Suppressor macrophage (primary cell): ENCODE data around the gene KRIT1.

Source experiments
- DNase-seq, 4 experiments: peaks; one replicate each; pipeline ENCODE4 v3.0.0-alpha.2; 2020 to 2022
- total RNA-seq, 17 experiments: gene quantifications; one replicate each; lab custom pipeline; 2026; ENCODE audit warnings: mixed read lengths in 6 of 17, inconsistent platforms in 3 of 17; lab: John Stamatoyannopoulos, UW

Gene KRIT1
- 5.5 to 29.1 (median 16.9) reads per million in 17 experiments for total RNA-seq

DNA sequence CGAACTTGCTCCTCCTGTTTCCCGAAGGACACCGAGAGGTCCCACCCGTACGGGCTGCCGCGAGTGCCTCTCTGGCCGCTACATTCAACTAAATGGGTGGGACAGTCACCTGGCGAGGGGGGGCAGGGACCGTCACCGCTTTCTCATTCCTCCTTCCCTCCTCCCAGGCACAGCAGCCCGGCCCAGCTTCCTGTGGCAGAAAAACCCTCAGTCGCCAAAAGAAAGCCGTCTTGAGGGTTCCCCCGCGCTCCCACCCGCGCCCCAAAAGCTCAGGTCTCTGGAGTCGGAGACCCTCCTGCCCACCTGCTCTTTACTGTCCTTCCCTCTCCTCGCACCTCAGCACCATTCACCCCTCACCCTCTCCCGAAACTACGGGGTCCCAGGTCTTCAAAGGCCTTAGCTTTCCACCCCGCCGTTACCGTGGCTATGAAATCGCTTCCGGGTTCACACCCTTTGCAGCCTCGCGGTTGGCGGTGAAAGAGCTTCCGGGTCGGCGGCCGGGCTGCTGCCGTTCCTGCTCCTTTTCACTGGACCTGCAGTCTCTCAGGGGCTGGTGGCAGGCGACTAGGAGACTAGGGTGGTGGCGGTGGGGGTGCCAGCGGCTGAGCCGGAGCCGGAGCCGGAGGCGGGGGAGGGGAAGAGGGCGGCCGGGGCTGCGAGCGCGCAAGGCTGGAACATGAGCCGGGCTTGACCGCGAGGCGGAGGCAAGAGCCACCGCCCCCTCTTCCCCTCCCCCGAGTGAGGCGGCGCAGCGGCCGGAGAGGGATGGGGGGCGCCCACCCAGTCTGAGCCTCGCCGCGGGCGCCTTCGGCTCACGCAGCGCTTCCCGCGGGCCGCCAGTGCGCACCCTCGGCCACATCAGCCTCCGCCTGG lies at the start of gene KRIT1, which contains the start of gene ANKIB1:
TSS of gene KRIT1 (minus strand) at position 428 of the 873 bp plus-strand sequence. CDS start 3,779 bp downstream, outside the sequence.
TSS of gene ANKIB1 (plus strand) at position 488 of the 873 bp plus-strand sequence. CDS start 49,005 bp downstream, outside the sequence.
- DNase-seq: peak; percentile 87 to 93 (median 91)

DNA sequence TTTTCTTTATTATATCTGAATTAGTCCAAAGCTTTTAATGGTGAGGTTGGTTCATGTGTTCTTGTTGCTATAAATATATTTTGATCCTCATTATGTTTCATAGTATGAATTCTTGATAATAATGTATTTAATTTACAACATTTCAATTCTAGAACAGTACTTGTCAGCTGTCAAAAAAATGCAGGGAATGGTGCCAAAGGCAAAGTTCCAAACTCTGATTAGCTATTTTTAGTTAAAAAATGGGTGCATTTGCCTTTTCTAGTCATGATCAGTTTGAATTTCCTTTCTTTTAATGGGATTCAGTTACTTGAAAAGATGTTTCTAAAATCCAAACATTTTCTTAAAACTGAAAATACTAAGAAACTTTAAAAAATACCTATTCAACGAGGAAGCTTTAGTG lies 49.7 kb upstream of the KRIT1 start:
- DNase-seq: no peak

DNA sequence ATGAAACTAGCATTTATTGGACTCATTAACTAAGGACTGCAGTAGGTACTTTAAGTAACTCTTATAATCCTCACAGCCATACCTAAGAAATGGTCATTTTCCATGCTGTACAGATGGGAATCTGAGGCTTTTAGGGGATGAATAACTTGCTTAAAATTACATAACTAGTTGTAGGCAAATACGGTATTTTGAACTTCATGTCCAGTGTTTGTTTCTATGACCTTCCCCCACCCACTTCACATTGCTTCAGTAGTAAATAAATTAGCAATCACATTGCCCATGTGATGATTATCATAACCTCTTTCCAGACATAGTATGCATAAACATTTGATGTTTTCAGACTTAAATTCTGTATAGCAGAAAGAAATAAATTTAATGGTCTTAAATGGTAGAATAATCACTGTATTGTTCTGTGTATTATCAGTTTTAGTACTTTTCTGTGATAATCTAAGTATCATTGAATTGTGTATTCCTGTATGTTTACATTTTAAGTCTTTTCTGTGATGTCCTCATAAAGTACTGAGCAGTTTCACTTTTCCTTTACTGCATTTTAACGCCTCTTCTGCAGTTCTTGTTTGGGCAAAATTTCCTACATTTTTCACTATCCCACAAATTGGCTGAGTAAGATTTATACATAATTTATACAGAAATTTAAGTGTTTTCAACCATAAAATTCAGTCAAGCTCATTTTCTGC lies 48.3 kb upstream of the KRIT1 start:
- DNase-seq: peak in 1 of 4 experiments; percentile 3

DNA sequence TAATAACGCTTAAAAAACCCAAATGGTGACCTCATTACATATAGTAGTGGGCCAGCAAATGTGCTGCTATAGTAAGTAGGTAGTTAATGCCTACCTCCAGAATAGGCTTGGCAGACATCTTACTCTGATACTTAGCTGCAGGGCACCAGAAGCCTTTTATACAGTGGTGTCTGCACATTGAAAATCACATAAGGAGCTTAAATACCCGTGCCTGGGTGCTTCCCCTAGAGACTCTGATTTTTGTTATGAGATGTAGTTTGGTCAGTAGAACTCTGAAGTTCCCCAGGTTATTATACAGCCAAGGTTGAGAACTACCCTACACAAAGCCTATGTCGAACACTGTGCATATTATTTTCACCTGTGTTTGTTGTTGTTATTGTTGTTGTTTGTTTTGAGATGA lies 47.3 kb upstream of the KRIT1 start:
- DNase-seq: no peak

DNA sequence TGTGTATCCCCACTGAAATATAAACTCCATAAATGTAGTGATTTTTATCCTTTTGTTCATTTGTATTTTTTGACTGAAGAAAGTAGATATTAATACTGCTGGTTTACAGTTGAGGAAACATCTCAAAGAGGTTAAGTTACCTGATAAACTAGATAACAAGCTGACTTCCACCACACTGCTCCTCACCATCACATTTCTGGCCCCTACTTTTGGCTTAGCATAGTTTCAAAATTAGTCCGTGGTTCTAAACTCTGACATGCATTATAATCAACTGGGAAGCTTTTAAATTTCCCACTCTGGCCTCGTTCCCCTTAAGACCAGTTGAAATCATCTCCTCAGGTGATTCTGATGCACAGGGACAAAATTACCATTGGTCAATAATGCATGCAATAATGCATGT lies 43.6 kb upstream of the KRIT1 start:
- DNase-seq: no peak

DNA sequence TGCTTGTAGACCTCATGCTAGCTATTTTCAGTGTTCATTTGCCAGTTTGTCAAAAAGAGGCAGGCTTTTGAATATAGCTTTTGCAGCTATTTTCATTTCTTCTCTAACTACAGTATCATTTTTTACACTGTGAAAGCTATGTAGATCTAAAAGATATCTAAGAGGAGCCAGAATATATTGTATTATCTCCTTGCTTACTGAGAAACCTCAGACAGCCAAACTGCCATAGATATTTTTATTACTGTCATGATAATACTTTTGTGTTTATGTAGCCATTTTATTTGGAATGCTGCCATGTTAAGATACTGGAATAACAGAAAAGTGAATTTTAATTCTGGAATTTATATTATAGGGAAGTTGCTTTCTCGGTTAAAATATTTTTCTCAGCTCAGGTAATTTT lies 37.2 kb upstream of the KRIT1 start:
- no peak for DNase-seq

DNA sequence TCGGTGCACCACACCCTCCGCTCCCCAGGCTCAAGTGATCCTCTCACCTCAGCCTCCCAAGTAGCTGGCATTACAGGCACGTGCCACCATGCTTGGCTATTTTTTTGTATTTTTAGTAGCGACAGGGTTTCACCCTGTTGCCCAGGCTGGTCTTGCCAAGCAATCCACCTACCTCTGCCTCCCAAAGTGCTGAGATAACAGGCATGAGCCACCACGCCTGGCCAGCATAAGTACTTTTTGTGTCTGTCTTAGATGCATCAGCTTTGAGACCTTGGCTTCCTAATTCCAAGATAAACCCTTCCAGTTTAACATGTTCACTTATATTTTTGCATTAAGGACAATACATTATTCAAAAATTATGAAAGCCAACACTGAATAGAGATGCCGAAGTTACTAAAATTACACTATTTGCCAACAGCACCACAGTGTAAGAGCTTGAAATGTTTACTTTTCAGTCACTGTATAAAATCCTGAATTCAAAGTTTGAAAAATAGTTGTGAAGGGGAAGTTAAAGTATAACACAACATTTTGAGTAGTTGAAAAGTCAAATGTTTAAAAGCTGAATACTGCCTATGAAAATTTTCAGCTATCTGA lies 36.6 kb upstream of the KRIT1 start:
- DNase-seq: no peak

DNA sequence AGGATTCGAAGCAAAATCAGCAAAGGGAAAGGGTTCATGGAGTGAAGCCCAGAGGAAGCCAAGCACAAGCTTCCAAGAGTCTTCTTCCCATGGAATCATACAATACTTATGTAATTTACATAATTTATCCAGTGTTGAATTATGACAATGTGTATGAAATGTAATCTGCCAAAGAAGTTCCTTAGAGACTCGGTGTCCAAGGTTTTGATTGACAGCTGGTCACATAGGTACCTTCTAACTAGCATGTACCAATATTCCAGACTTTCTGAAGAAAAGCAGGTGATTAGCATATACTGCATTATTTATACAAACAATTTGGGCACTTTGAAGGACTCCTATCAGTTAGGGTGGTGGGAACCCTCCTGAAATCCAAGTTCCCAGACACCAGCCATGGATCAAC lies 35.3 kb upstream of the KRIT1 start:
- no peak for DNase-seq

DNA sequence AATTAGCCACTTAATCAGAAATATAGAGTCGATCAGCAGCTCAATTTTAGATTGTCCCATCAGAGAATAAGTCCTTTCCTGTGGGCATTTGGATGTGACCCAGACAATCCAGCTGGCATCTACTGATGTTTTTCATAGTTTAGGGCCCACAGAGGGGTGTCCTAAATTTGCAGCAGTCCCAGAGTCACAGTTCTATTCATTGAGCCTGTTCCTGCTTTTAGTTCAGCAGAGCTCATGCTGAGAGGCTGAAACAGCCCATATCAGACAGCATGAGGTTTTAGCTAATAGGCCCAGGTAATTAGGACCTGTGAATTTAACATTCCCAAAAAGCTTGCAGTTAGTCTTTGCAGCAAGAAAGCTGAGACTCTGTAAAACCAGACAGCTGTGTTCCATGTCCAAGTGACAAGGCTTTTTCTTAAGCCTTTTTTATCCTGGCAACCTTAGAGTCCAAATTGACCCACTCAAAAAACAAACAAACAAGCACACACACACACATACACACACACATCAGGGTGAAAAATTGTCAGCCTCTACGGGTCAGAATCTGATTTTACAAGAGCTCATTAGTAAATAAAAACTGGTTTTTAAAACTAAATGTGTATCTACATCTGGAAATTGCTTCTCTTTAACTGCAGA lies 33.8 kb upstream of the KRIT1 start:
- DNase-seq: no peak

DNA sequence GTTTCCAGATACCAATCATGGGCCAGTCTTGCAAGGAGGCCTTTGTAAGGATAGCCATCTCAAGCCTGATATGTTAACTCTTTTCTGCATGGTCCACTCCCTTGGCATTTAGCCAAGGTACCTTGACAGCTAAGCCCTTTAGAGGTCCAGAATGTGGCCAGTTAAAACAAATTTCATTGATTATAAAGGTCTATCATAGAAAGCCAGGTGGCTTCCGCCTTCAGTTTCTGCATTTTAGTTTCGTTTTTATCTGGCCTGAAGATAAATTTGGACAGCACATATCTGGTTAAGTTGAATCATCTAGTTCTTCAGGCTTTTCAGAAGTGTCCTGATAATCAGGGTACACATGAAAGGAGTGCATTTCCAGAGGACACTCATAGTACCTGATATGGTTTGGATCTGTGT lies 30.7 kb upstream of the KRIT1 start:
- no peak for DNase-seq

DNA sequence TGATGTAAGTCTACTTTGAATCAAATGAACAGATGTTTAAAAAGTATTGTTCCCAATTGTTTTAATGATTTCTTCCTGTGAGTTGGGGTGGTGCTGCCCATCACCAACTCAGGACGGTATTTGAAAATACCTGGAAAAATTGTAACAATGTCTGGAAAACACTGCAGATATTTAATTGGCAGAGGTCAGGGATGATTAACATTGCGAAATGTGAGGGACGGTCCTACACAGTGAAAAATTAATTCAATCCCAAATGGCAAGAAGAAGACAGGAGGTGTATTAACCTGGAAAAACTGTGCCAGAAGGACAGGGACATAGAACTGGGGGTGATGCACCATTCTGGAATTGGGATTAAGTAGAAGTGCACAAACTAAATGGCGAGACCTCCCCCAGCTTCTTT lies 29.6 kb upstream of the KRIT1 start:
- DNase-seq: no peak

DNA sequence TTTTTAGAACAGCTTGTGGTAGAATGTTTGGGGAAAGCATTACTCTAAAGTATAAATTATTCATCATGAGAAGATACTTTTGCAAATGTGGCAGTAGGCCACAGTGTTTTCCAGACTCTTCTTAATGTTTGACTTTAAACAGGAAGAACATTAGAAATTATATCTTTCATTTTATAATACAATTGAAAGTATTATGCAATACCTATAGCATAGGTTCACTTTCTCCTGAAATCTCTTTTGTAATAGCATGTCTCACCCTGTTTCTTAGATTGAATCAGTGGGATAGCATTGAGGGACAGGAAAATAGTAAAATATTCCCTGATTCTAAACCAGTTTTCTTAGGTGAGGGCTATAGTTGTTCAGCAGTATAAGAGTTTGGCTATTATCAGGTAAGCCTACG lies 23.2 kb upstream of the KRIT1 start:
- DNase-seq: no peak

DNA sequence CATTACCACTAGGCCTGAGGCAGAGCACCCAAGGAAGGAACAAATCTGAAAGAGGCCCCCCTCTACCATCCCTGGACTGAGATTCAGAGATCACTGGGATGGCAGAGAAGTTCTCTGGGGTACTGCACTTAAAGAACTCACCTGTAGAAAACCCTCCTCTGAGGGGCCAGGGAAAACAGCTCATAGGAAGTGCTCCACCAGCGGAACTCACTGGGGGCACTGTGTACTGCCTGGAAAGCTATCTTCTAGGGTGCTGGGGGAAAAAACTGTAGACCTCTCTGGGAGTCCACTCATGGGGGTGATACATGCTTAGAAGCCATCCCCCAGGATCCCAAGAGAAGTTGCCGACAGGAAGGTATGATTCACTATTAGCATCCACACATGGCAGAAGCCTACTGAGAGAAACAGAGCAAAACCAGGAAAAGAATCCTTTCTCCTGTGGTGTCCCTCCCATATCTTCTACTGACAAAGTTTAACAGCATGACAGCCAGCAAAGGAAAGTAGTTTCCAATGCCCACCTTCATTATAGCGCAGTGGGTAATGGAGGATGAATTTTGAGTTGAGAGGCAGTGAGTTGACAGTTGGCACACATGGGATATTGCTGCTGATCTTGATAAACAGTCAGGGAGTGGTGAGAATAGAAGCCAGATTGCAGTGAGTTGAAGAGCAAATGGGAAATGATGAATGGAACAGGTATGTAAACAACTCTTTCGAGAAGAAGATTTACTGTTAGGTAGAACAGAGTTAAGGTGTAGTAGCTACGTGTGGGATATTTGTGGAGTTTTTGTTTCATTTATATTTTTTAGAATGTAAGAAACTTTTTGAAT lies 20.9 kb upstream of the KRIT1 start:
- no peak for DNase-seq

DNA sequence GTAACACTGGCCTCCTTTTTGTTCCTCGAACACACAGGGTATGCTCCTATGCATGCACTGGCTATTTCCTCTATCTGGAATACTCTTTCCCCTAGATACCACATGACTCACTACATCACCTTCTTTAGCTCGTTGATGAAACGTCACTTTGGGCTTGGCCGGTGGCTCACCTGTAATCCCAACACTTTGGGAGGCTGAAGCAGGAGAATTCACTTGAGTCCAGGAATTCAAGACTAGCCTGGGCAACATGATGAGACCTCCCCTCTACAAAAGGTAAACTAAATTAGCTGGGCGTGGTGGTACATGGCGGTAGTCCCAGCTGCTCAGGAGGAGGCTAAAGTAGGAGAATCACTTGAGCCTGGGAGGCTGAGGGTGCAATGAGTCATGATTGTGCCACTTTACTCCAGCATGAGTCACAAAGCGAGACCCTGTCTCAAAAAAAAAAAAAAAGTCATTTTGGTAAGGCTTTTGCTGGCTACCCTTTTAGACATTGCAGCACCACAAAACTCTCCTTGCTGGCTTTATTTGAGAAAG lies 14.6 kb upstream of the KRIT1 start:
- DNase-seq: no peak

DNA sequence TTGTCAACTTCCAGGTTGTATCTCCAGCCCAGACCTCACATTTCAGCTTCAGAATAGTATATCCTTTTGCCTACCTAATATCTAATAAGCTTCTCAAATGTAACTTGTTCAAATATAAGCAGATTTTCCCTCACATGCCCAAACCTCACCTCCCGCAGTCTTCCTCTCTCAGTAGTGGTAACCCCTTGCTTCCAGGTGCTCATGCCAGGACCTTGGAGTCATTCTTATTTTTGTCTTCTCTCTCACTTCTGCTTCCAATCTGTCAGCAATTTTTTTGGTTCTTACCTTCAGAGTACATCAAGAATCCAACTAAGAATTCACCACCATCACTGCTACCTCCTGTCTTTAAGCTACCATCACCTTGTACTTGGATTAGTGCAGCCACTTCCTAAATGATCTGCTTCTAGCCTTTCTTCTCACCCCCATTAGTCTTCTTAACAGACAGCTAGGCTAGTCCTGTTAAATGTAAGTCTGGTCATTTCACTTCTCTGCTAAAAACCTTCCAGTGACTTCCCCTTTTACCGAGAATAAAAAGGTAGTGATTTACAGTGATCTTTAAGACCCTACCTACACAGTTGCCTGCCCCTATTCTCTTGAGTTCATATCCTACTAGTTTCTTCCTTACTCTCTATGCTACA lies 14.0 kb upstream of the KRIT1 start:
- no peak for DNase-seq

DNA sequence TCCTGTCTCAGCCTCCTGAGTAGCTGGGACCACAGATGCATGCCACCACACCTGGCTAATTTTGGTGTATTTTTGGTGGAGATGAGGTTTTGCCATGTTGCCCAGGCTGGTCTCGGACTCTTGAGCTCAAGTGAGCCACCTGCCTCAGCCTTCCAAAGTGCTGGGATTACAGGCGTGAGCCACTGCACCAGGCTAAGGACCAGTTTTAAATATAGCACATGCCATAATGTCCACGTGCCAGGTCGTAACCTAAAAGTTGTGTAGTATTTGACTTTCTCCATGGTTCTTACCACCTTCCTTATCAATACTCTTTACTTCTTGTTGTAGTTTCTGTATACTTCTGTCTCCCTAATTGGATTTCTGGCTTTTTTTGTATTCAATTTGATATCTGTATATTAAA lies 13.3 kb upstream of the KRIT1 start:
- no peak for DNase-seq

DNA sequence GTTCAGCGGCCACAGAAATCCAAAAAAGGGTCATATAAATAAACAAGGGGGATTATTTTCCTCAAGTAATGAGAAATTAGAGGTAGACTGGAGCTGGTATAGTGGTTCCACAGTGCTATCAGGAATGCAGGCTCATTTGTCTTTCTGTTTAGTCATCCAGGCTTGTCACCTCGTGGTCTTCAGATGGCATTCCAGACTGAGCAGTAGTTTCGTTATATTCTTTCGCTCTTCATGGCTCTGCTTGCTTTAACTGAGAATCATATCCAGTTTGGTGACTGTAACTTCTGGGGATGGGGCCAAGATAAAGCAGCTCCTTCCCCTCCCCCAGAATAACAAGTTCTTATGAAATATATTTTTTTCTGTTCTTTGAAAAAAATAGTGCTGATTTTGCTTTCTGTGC lies 9.6 kb upstream of the KRIT1 start:
- no peak for DNase-seq

DNA sequence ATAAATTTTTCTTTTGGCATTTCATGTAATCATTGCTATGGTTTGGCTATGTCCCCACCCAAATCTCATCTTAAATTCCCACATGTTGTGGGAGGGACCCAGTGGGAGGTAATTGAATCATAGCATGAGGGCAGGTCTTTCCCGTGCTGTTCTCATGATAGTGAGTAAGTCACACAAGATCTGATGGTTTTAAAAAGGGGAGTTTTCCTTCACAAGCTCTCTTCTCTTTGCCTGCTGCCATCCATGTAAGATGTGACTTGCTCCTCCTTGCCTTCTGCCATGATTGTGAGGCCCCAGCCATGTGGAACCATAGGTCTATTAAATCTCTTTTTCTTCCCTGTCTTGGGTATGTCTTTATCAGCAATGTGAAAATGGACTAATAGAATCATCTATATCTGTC lies 9.1 kb upstream of the KRIT1 start:
- peak in 2 of 4 experiments; percentile 5 to 16 for DNase-seq

DNA sequence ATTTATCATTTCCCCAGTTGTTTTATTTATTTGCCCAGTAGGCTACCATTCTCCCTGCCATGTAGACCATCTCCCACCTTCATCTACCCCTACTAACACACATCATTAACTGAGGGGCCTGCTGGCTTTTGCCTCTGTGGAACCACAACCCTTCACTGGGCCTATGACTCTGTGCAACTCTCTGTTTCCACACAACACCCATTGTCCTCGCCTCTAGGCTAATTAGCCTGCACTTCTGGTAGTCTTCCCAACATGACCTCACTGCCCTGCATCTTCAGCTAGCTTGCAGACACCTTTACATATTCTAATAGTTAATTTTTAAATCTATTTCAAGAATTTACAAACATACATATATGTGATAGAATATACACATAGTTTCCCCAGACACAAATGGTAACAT lies 7.5 kb upstream of the KRIT1 start:
- DNase-seq: no peak

DNA sequence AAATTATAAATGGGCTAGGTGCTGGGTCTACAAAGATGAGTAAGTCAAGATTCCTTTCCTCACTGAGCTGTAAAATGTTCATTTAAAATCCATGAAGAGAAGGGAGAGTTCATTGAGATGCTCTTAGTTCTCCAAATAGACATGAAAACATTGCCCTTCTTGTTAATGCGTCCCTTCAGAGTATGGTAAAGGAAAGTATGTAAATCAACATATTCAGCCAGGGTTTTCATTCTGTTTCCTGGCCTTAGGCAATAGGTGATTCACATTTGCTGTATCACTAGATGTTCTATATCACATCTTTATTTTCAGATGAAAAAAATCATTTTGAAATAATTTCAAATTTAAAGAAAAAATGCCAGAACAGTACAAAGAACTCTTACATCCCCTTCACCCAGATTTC lies 5.5 kb upstream of the KRIT1 start:
- no peak for DNase-seq

DNA sequence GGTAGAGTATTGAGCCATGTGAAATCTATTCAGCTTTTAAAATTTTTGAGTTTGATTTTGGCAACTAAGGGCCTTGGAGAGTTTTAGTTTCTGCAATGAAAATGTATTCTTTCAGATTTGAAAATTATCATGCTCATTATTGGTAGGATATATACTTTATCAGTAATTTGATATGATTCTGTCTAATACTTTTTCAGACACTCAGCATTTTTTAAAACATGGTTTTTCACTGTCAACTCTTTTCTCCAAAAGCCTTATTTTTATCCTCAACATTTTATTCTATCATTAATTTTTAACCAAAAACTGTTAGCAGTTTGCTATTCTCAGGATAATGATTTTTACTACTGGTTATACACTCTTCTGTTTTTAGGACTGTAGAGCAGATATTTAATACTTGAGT lies 4.9 kb upstream of the KRIT1 start:
- DNase-seq: no peak
